ENCODE results near the gene CDKAL1.

CDKAL1 gene

DNA sequence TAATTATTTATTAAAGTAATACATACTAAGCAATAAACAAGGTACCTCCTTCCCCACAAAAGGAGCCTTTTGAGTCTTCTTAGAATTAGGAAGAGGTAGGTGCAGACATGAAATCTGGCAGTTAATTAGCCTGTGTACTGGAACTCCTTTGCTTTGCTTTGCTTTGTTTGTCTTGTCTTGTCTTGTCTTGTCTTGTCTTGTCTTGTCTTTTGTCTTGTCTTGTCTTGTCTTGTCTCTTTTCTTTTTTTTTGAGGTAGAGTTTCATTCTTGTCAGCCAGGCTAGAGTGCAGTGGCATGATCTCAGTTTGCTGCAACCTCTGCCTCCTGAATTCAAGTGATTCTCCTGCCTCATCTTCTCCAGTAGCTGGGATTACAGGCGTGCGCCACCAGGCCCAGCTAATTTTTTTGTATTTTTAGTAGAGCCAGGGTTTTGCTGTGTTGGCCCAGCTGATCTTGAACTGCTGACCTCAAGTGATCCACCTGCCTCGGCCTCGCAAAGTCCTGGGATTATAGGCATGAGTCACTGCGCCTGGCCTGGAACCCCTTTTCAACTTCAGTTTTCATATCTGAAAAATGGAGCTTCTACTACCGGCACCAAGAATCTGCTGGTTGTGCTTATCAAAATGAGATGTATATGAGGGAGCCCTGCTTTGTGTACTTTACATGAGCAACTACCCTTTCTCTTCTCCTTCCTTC is 301.2 kb downstream of the CDKAL1 start:
- TF ChIP-seq POLR2AphosphoS5 (IDR thresholded peaks at IDR 0.05; ENCODE audit: low read depth, low read length) (no peak), TAF1 (IDR thresholded peaks at IDR 0.05; ENCODE audit: borderline replicate concordance, insufficient read depth, low read length) (no peak), SIN3A (IDR thresholded peaks at IDR 0.05; ENCODE audit: borderline replicate concordance, insufficient read depth, low read length) (no peak), FOXP2 (optimal IDR thresholded peaks at IDR 0.05; ENCODE audit: borderline replicate concordance, extremely low read depth, extremely low read length, insufficient read depth) (no peak)
- TF ChIP-seq, protein P1, sequence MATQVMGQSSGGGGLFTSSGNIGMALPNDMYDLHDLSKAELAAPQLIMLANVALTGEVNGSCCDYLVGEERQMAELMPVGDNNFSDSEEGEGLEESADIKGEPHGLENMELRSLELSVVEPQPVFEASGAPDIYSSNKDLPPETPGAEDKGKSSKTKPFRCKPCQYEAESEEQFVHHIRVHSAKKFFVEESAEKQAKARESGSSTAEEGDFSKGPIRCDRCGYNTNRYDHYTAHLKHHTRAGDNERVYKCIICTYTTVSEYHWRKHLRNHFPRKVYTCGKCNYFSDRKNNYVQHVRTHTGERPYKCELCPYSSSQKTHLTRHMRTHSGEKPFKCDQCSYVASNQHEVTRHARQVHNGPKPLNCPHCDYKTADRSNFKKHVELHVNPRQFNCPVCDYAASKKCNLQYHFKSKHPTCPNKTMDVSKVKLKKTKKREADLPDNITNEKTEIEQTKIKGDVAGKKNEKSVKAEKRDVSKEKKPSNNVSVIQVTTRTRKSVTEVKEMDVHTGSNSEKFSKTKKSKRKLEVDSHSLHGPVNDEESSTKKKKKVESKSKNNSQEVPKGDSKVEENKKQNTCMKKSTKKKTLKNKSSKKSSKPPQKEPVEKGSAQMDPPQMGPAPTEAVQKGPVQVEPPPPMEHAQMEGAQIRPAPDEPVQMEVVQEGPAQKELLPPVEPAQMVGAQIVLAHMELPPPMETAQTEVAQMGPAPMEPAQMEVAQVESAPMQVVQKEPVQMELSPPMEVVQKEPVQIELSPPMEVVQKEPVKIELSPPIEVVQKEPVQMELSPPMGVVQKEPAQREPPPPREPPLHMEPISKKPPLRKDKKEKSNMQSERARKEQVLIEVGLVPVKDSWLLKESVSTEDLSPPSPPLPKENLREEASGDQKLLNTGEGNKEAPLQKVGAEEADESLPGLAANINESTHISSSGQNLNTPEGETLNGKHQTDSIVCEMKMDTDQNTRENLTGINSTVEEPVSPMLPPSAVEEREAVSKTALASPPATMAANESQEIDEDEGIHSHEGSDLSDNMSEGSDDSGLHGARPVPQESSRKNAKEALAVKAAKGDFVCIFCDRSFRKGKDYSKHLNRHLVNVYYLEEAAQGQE (IDR thresholded peaks at IDR 0.05; ENCODE audit: insufficient read depth in 1 of 2, low read depth in 2 of 2, low read length in 2 of 2), result no peak

DNA sequence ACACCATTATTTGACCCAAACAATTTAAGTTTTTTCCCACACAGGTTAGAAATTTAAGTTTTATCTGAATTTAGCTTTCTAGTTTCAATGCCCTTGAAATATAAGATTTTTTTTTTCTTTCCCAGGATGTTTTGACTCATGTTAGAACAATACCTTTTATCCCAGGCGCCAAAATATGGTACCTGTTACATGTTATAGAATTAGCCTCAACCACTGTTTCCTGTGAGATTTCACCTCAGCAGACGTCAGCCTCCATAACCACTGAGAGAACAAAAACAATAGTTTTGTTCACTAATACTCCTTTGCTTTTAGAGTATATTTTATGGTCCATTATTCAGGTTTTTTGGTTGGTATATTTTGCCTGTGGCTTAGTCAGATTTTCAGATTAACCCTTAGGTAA is 302.9 kb downstream of the CDKAL1 start:
- no peak for TF ChIP-seq POLR2AphosphoS5 (IDR thresholded peaks at IDR 0.05; ENCODE audit: low read depth, low read length)
- no peak for TF ChIP-seq SIN3A (IDR thresholded peaks at IDR 0.05; ENCODE audit: borderline replicate concordance, insufficient read depth, low read length)
- TF ChIP-seq, protein P1 (IDR thresholded peaks at IDR 0.05; ENCODE audit: insufficient read depth in 1 of 2, low read depth in 2 of 2, low read length in 2 of 2), result no peak
- no peak for TF ChIP-seq FOXP2 (optimal IDR thresholded peaks at IDR 0.05; ENCODE audit: borderline replicate concordance, extremely low read depth, extremely low read length, insufficient read depth)
- TF ChIP-seq TAF1 (IDR thresholded peaks at IDR 0.05; ENCODE audit: borderline replicate concordance, insufficient read depth, low read length), result no peak

DNA sequence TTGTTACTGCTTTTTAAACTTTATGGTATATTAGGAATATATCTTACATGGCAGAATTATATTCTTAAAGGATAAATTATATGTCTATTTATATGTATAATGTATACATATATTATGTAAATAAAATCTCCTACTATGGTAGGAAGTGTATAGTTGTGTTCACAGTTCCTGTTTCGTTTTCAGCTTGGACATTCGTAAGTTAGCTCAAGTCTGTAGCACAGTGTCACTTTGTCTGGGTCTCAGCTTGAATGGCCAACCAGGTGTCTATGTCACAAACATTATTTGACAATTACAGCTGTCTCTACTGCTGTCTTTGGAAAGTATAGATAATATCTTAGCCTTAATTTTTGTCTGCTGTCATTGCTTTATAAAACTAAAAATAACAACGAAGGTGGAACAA is 303.9 kb downstream of the CDKAL1 start:
- TF ChIP-seq, protein P1 (IDR thresholded peaks at IDR 0.05; ENCODE audit: insufficient read depth in 1 of 2, low read depth in 2 of 2, low read length in 2 of 2), result no peak
- TF ChIP-seq FOXP2 (optimal IDR thresholded peaks at IDR 0.05; ENCODE audit: borderline replicate concordance, extremely low read depth, extremely low read length, insufficient read depth), result no peak
- no peak for TF ChIP-seq TAF1 (IDR thresholded peaks at IDR 0.05; ENCODE audit: borderline replicate concordance, insufficient read depth, low read length)
- TF ChIP-seq SIN3A (IDR thresholded peaks at IDR 0.05; ENCODE audit: borderline replicate concordance, insufficient read depth, low read length), result no peak
- no peak for TF ChIP-seq POLR2AphosphoS5 (IDR thresholded peaks at IDR 0.05; ENCODE audit: low read depth, low read length)

DNA sequence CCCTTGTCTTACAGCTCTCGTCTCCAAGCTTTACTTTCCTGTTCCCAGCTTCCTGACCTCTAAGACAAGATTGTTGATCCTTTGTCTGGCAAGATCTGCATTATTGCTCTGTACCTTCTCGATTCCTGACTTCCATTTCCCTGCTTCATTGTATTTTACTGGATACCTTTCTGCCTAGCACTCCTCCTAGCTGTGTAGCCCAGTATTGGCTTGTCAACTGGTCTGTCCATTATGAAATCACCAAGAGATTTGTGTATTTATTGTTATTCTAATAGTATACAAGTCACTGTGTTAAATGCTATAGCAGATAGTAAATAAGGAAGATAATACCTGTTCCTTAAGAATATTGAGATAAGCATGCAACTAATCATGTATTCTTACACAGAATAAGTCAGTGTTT is 305.4 kb downstream of the CDKAL1 start:
- TF ChIP-seq FOXP2 (optimal IDR thresholded peaks at IDR 0.05; ENCODE audit: borderline replicate concordance, extremely low read depth, extremely low read length, insufficient read depth), result no peak
- TF ChIP-seq, protein P1 (IDR thresholded peaks at IDR 0.05; ENCODE audit: insufficient read depth in 1 of 2, low read depth in 2 of 2, low read length in 2 of 2), result no peak
- no peak for TF ChIP-seq POLR2AphosphoS5 (IDR thresholded peaks at IDR 0.05; ENCODE audit: low read depth, low read length)
- TF ChIP-seq SIN3A (IDR thresholded peaks at IDR 0.05; ENCODE audit: borderline replicate concordance, insufficient read depth, low read length), result no peak
- TF ChIP-seq TAF1 (IDR thresholded peaks at IDR 0.05; ENCODE audit: borderline replicate concordance, insufficient read depth, low read length), result no peak
